ENCODE data around the gene CHP1. TPM values are rescaled to one million over a fixed set of nuclear protein-coding genes. Genes with fewer than 3 reads are reported as not detected.
"Not testable (repeated sequence)": the region's sequence is repeated elsewhere in the genome, so short reads cannot be mapped to it uniquely, and the experiment has no call there.

Gene CHP1
- total RNA-seq, 1 experiment from 2014 or later = 71.2 TPM

- no peaks in the 10 kb centered on the region for H3K27me3 ChIP-seq (replicated peaks; ENCODE audit: insufficient read depth, low read depth, low read length, poor library complexity)
- TSS peak; percentile 34 for BruUV-seq (replicated peaks)
- no peak for DNase-seq (ENCODE audit: low spot score)
- peak overlapping the region; percentile 72 for H3K4me3 ChIP-seq (ENCODE audit: low read depth, low read length, poor library complexity, severe bottlenecking)
- CTCF ChIA-PET = interaction anchor here (0.6 to 0.7 kb wide), 3 partner anchors 101 to 552 kb away, joined by 3 to 8 read pairs (median 3); partner anchors contain the start of genes NUSAP1 and OIP5
- H3K4me1 ChIP-seq (ENCODE audit: insufficient read depth, low read length, poor library complexity, severe bottlenecking) = no peaks in the 10 kb centered on the region
- H3K9me3 ChIP-seq (ENCODE audit: low read depth, low read length, poor library complexity, severe bottlenecking) = no peaks in the 10 kb centered on the region
- no peaks in the 10 kb centered on the region for H3K36me3 ChIP-seq (ENCODE audit: insufficient read depth, low read length, poor library complexity, severe bottlenecking)
- intact Hi-C loops (cut with micrococcal nuclease; ENCODE audit: unreplicated experiment) = loop anchor here (5.0 kb wide), 1 partner anchor 279 kb away; the partner anchor contains the start of gene CHAC1
- peak overlapping the region; percentile 89 for H3K27ac ChIP-seq (ENCODE audit: low read depth, low read length, poor library complexity, severe bottlenecking)
- POLR2A ChIA-PET (ENCODE audit: low non-redundant PET) = interaction anchor here (0.5 to 0.6 kb wide), 2 partner anchors 55 to 308 kb away, joined by 5 read pairs; no protein-coding TSS in a partner anchor
- TF ChIP-seq CTCF (conservative IDR thresholded peaks at IDR 0.05; ENCODE audit: low read depth, low read length) (no peak), EZH2 (IDR thresholded peaks at IDR 0.05; ENCODE audit: borderline replicate concordance, low read depth, low read length, poor library complexity, severe bottlenecking) (no peak)
Measured at GRCh38 chr15:41231422-41232226, 556 bp downstream of the CHP1 start.

- Histone ChIP-seq H3K36me3 (ENCODE audit: insufficient read depth, low read length, poor library complexity, severe bottlenecking) (no peaks in the 10 kb centered on the region), H3K27ac (ENCODE audit: low read depth, low read length, poor library complexity, severe bottlenecking) (no peak overlapping the region), H3K4me3 (ENCODE audit: low read depth, low read length, poor library complexity, severe bottlenecking) (no peak overlapping the region), H3K27me3 (replicated peaks; ENCODE audit: insufficient read depth, low read depth, low read length, poor library complexity) (no peaks in the 10 kb centered on the region), H3K4me1 (ENCODE audit: insufficient read depth, low read length, poor library complexity, severe bottlenecking) (no peaks in the 10 kb centered on the region), H3K9me3 (ENCODE audit: low read depth, low read length, poor library complexity, severe bottlenecking) (no peaks in the 10 kb centered on the region)
- BruUV-seq (replicated peaks) = no TSS peak
- no peak for TF ChIP-seq EZH2 (IDR thresholded peaks at IDR 0.05; ENCODE audit: borderline replicate concordance, low read depth, low read length, poor library complexity, severe bottlenecking)
- TF ChIP-seq CTCF (conservative IDR thresholded peaks at IDR 0.05; ENCODE audit: low read depth, low read length) = no peak
- CTCF ChIA-PET = no interaction called here
- intact Hi-C loops (cut with micrococcal nuclease; ENCODE audit: unreplicated experiment) = loop anchor here (5.0 kb wide), 1 partner anchor 281 kb away; the partner anchor contains the start of gene CHAC1
- DNase-seq (ENCODE audit: low spot score) = no peak
- POLR2A ChIA-PET (ENCODE audit: low non-redundant PET) = no interaction called here
Measured at GRCh38 chr15:41233367-41233771, 2.3 kb downstream of the CHP1 start.

GRCh38 chr15:41235228-41235627 is 4.2 kb downstream of the CHP1 start:
- H3K27me3 ChIP-seq (replicated peaks; ENCODE audit: insufficient read depth, low read depth, low read length, poor library complexity); POLR2A ChIA-PET (ENCODE audit: low non-redundant PET); intact Hi-C loops (cut with micrococcal nuclease; ENCODE audit: unreplicated experiment); BruUV-seq (replicated peaks); H3K9me3 ChIP-seq (ENCODE audit: low read depth, low read length, poor library complexity, severe bottlenecking); H3K4me1 ChIP-seq (ENCODE audit: insufficient read depth, low read length, poor library complexity, severe bottlenecking); H3K4me3 ChIP-seq (ENCODE audit: low read depth, low read length, poor library complexity, severe bottlenecking); DNase-seq (ENCODE audit: low spot score); H3K36me3 ChIP-seq (ENCODE audit: insufficient read depth, low read length, poor library complexity, severe bottlenecking); H3K27ac ChIP-seq (ENCODE audit: low read depth, low read length, poor library complexity, severe bottlenecking): not testable (repeated sequence)
- CTCF ChIA-PET = interaction anchor here (0.7 kb wide), 1 partner anchor 330 kb away, joined by 3 read pairs; no protein-coding TSS in a partner anchor

Data from A673 (cell line).